ENCODE measurements around the gene PARVB. TPM values are rescaled to one million over a fixed set of nuclear protein-coding genes. Genes with fewer than 3 reads are reported as not detected.

The PARVB gene
- total RNA-seq, 1 donor from 2014 or later: 183 TPM

GRCh38 chr22:44118645-44119315 is 94.7 kb downstream of the PARVB start:
- ATAC-seq: no peak
- intact Hi-C loops (cut with micrococcal nuclease): no loop called here
- DNase-seq: peak; percentile 2

GRCh38 chr22:44119669-44120313 is 95.7 kb downstream of the PARVB start:
- intact Hi-C loops (cut with micrococcal nuclease): no loop called here
- ATAC-seq (no peak), DNase-seq (peak; percentile 9)

GRCh38 chr22:44120314-44120704 is 96.2 kb downstream of the PARVB start:
- intact Hi-C loops (cut with micrococcal nuclease): no loop called here
- ATAC-seq: no peak
- DNase-seq: no peak

GRCh38 chr22:44125421-44125820 is 101.3 kb downstream of the PARVB start:
- DNase-seq (peak; percentile 10), ATAC-seq (no peak)
- intact Hi-C loops (cut with micrococcal nuclease): no loop called here

GRCh38 chr22:44126807-44127206 is 102.7 kb downstream of the PARVB start:
- DNase-seq (no peak), ATAC-seq (no peak)
- intact Hi-C loops (cut with micrococcal nuclease): no loop called here

- intact Hi-C loops (cut with micrococcal nuclease): no loop called here
- DNase-seq (no peak), ATAC-seq (peak; percentile 70)
Measured at GRCh38 chr22:44127356-44127755, 103.3 kb downstream of the PARVB start.

- ATAC-seq: no peak
- no peak for DNase-seq
- intact Hi-C loops (cut with micrococcal nuclease): no loop called here
Measured at GRCh38 chr22:44128958-44129618, 105.0 kb downstream of the PARVB start.

GRCh38 chr22:44129619-44129976 is 105.5 kb downstream of the PARVB start:
- DNase-seq: no peak
- intact Hi-C loops (cut with micrococcal nuclease): no loop called here
- ATAC-seq: no peak

- DNase-seq (no peak), ATAC-seq (no peak)
- intact Hi-C loops (cut with micrococcal nuclease): loop anchor here (10.0 kb wide), 1 partner anchor 45 kb away; no protein-coding TSS in a partner anchor
Measured at GRCh38 chr22:44130076-44130711, 106.1 kb downstream of the PARVB start.

GRCh38 chr22:44131412-44131811 is 107.3 kb downstream of the PARVB start:
- no peak for DNase-seq
- ATAC-seq: no peak
- intact Hi-C loops (cut with micrococcal nuclease): loop anchor here (10.0 kb wide), 1 partner anchor 47 kb away; no protein-coding TSS in a partner anchor

GRCh38 chr22:44131989-44132685 is 108.0 kb downstream of the PARVB start:
- intact Hi-C loops (cut with micrococcal nuclease): loop anchor here (10.0 kb wide), 1 partner anchor 47 kb away; no protein-coding TSS in a partner anchor
- DNase-seq (no peak), ATAC-seq (peak; percentile 66)

- no peak for DNase-seq
- no peak for ATAC-seq
- intact Hi-C loops (cut with micrococcal nuclease): loop anchor here (10.0 kb wide), 1 partner anchor 48 kb away; no protein-coding TSS in a partner anchor
Measured at GRCh38 chr22:44132724-44133123, 108.6 kb downstream of the PARVB start.

GRCh38 chr22:44133161-44133560 is 109.1 kb downstream of the PARVB start:
- ATAC-seq: no peak
- DNase-seq: no peak
- intact Hi-C loops (cut with micrococcal nuclease): loop anchor here (10.0 kb wide), 1 partner anchor 48 kb away; no protein-coding TSS in a partner anchor

- ATAC-seq: peak; percentile 19
- no peak for DNase-seq
Measured at GRCh38 chr22:44133901-44134571, 109.9 kb downstream of the PARVB start.

GRCh38 chr22:44136112-44136511 is 112.0 kb downstream of the PARVB start:
- DNase-seq (no peak), ATAC-seq (no peak)
- intact Hi-C loops (cut with micrococcal nuclease): loop anchor here (10.0 kb wide), 1 partner anchor 51 kb away; no protein-coding TSS in a partner anchor

More at GRCh38 chr22:44133901-44134571, 109.9 kb downstream of the PARVB start:
- intact Hi-C loops (cut with micrococcal nuclease): loop anchor here (10.0 kb wide), 1 partner anchor 49 kb away; no protein-coding TSS in a partner anchor

GRCh38 chr22:44136786-44137185 is 112.7 kb downstream of the PARVB start:
- no peak for DNase-seq
- intact Hi-C loops (cut with micrococcal nuclease): loop anchor here (10.0 kb wide), 1 partner anchor 52 kb away; no protein-coding TSS in a partner anchor
- ATAC-seq: no peak

GRCh38 chr22:44137415-44137814 is 113.3 kb downstream of the PARVB start:
- ATAC-seq (no peak), DNase-seq (no peak)
- intact Hi-C loops (cut with micrococcal nuclease): loop anchor here (10.0 kb wide), 1 partner anchor 53 kb away; no protein-coding TSS in a partner anchor

- DNase-seq (no peak), ATAC-seq (peak; percentile 77)
- intact Hi-C loops (cut with micrococcal nuclease): loop anchor here (10.0 kb wide), 1 partner anchor 55 kb away; no protein-coding TSS in a partner anchor
Measured at GRCh38 chr22:44139773-44140172, 115.7 kb downstream of the PARVB start.

Measured in left ventricle myocardium superior (tissue), 1 donor.